IMR-90 (cell line): ENCODE measurements around the gene EEF1AKMT2. TPM values are rescaled to one million over a fixed set of nuclear protein-coding genes. Genes with fewer than 3 reads are reported as not detected.

Experiments
- ATAC-seq: fragments of 200-7000 bp; cut with Tn5 transposase; 2 replicates; pipeline ENCODE4 v1.9.1; 2020; ENCODE audit warnings: low read depth, mild to moderate bottlenecking, moderate library complexity
- BruUV-seq: library from RNA; stranded (reverse); fragments of 400-500 nt; replicated peaks from 2 replicates; lab custom pipeline; 2021; lab: Mats Ljungman, UMichigan
- CTCF ChIA-PET: fragments of 300-600 bp; formaldehyde crosslinking; extraction: SDS; loops from one replicate; lab custom pipeline; 2021; ENCODE audit warnings: antibody characterized with exemption; lab: Yijun Ruan, JAX
- POLR2A ChIA-PET: fragments of 300-600 bp; sonication (Branson Sonifier 250); formaldehyde crosslinking; loops from one replicate; lab custom pipeline; 2022; ENCODE audit warnings: antibody characterized with exemption; ENCODE audit not compliant: unreplicated experiment; lab: Charles Lee
- DNase-seq: peaks from one replicate; pipeline ENCODE4 v3.0.0; 2013
- H2AFZ ChIP-seq: replicated peaks from 2 replicates; pipeline ENCODE3; 2013; ENCODE audit warnings: low read length, mild to moderate bottlenecking; ENCODE audit not compliant: poor library complexity
- H2AK5ac ChIP-seq: 2 replicates; pipeline ENCODE4 v1.6.1; 2013; ENCODE audit warnings: low read depth, low read length, inconsistent platforms
- H2AK9ac ChIP-seq: replicated peaks from 2 replicates; pipeline ENCODE3; 2013; ENCODE audit warnings: mild to moderate bottlenecking, low read depth, low read length, moderate library complexity; ENCODE audit not compliant: poor library complexity
- H2BK120ac ChIP-seq: 2 replicates; pipeline ENCODE4 v1.6.1; 2013; ENCODE audit warnings: low read depth, low read length, inconsistent platforms
- H2BK15ac ChIP-seq: 3 replicates; pipeline ENCODE4 v1.6.1; 2013; ENCODE audit warnings: low read depth, low read length, inconsistent platforms
- H2BK20ac ChIP-seq: 2 replicates; pipeline ENCODE4 v1.6.1; 2013; ENCODE audit warnings: low read depth, mild to moderate bottlenecking, inconsistent platforms, low read length, moderate library complexity
- H2BK5ac ChIP-seq: 2 replicates; pipeline ENCODE4 v1.6.1; 2013; ENCODE audit warnings: mild to moderate bottlenecking, low read depth, low read length, inconsistent platforms; ENCODE audit not compliant: poor library complexity, severe bottlenecking
- H3K14ac ChIP-seq: replicated peaks from 2 replicates; pipeline ENCODE4 v1.6.1; 2013; ENCODE audit warnings: low read depth, low read length, inconsistent platforms
- H3K18ac ChIP-seq: 2 replicates; pipeline ENCODE4 v1.6.1; 2013; ENCODE audit warnings: low read depth, low read length, control low read depth
- H3K23ac ChIP-seq: 2 replicates; pipeline ENCODE4 v1.6.1; 2013; ENCODE audit warnings: low read depth, low read length, inconsistent platforms
- H3K27ac ChIP-seq: 2 replicates; pipeline ENCODE4 v1.5.1; 2013; ENCODE audit warnings: mild to moderate bottlenecking, control low read depth, low read length; ENCODE audit not compliant: insufficient read depth
- H3K27me3 ChIP-seq: 2 replicates; pipeline ENCODE4 v1.6.1; 2013; ENCODE audit warnings: low read length; ENCODE audit not compliant: control insufficient read depth, insufficient read depth
- H3K36me3 ChIP-seq: 2 replicates; pipeline ENCODE4 v1.6.1; 2013; ENCODE audit warnings: low read length, mixed read lengths; ENCODE audit not compliant: control insufficient read depth, insufficient read depth
- H3K4ac ChIP-seq: 2 replicates; pipeline ENCODE4 v1.6.1; 2013; ENCODE audit warnings: low read depth, low read length, inconsistent platforms
- H3K4me1 ChIP-seq: 2 replicates; pipeline ENCODE4 v1.6.1; 2013; ENCODE audit warnings: low read length, mixed read lengths; ENCODE audit not compliant: control insufficient read depth, insufficient read depth
- H3K4me2 ChIP-seq: 2 replicates; pipeline ENCODE4 v1.6.1; 2013; ENCODE audit warnings: low read depth, mild to moderate bottlenecking, control low read depth, low read length, moderate library complexity
- H3K4me3 ChIP-seq: 2 replicates; pipeline ENCODE4 v1.5.1; 2013; ENCODE audit warnings: low read depth, mild to moderate bottlenecking, control low read depth, low read length, moderate library complexity; ENCODE audit not compliant: insufficient read depth
- H3K56ac ChIP-seq: 2 replicates; pipeline ENCODE4 v1.6.1; 2013; ENCODE audit warnings: low read length, inconsistent platforms; ENCODE audit not compliant: insufficient read depth; ENCODE audit errors: extremely low read depth
- H3K79me1 ChIP-seq, 2 experiments: 2 replicates each; pipeline ENCODE4 v1.6.1; 2013; ENCODE audit warnings: low read length in 2 of 2, inconsistent platforms in 1 of 2, low read depth in 1 of 2
- H3K9ac ChIP-seq: 2 replicates; pipeline ENCODE4 v1.6.1; 2013; ENCODE audit warnings: low read depth, low read length, control low read depth
- H3K9me1 ChIP-seq: 2 replicates; pipeline ENCODE4 v1.6.1; 2013; ENCODE audit warnings: low read length, inconsistent platforms; ENCODE audit not compliant: insufficient read depth
- H3K9me3 ChIP-seq: 2 replicates; pipeline ENCODE4 v1.6.1; 2013; ENCODE audit warnings: low read length; ENCODE audit not compliant: control insufficient read depth, insufficient read depth
- H4K20me1 ChIP-seq: 2 replicates; pipeline ENCODE4 v1.6.1; 2013; ENCODE audit warnings: low read length, inconsistent platforms; ENCODE audit not compliant: insufficient read depth
- H4K5ac ChIP-seq: 2 replicates; pipeline ENCODE4 v1.6.1; 2013; ENCODE audit warnings: mild to moderate bottlenecking, low read depth, low read length, control low read depth
- H4K8ac ChIP-seq, 2 experiments: 2 replicates each; pipeline ENCODE4 v1.6.1; 2013; ENCODE audit warnings: low read depth in 2 of 2, low read length in 2 of 2, control low read depth in 1 of 2, inconsistent platforms in 1 of 2
- H4K91ac ChIP-seq: 2 replicates; pipeline ENCODE4 v1.6.1; 2013; ENCODE audit warnings: low read depth, low read length, inconsistent platforms; ENCODE audit not compliant: insufficient read depth
- MAFK ChIP-seq: IDR thresholded peaks from 2 replicates; pipeline ENCODE4 v1.6.1; 2012; ENCODE audit warnings: low read depth, low read length, improper control_type of control experiment
- MXI1 ChIP-seq: IDR thresholded peaks from 2 replicates; pipeline ENCODE4 v1.6.1; 2012; ENCODE audit warnings: low read depth, mild to moderate bottlenecking, low read length, moderate library complexity, borderline replicate concordance
- RAD21 ChIP-seq: IDR thresholded peaks from 2 replicates; pipeline ENCODE4 v1.6.1; 2012; ENCODE audit warnings: low read length, improper control_type of control experiment
- RFX5 ChIP-seq: IDR thresholded peaks from 2 replicates; pipeline ENCODE4 v1.8.0; 2012; ENCODE audit warnings: low read depth, mild to moderate bottlenecking, low read length, moderate library complexity
- WGBS, 2 experiments: methylation state at CpG; one replicate each; pipeline versions ENCODE4 v1.1.5 to v1.1.7; 2013; ENCODE audit warnings: missing lambda C conversion rate in 2 of 2; ENCODE audit not compliant: insufficient read length in 1 of 2; ENCODE audit errors: extremely low coverage in 2 of 2; 5-methylcytosine and 5-hydroxymethylcytosine counted together
- dilution Hi-C: fragments of 300-500 bp; cut with HindIII; formaldehyde crosslinking; loops from one replicate; pipeline ENCODE4 v1.14.3; 2018; ENCODE audit warnings: low sequenced_read_pairs; ENCODE audit not compliant: unreplicated experiment
- in situ Hi-C: fragments of 300-500 bp; cut with MboI; formaldehyde crosslinking; loops from 3 replicates; pipeline ENCODE4 v1.14.3; 2019; ENCODE audit warnings: low sequenced_read_pairs, inconsistent platforms, mixed read lengths
- intact Hi-C: fragments of 100-400 bp; cut with micrococcal nuclease; formaldehyde crosslinking; loops from 2 replicates; pipeline ENCODE4 v1.10.0; 2022
- polyA plus RNA-seq, 3 experiments: library from polyadenylated mRNA; depleted of rRNA; stranded (reverse); fragments of >200 nt; gene quantifications; 2 replicates each; pipeline ENCODE4 v1.2.3, GENCODE V29; 2012; ENCODE audit warnings: low replicate concordance in 1 of 3
- total RNA-seq: library from RNA; depleted of rRNA; stranded (reverse); fragments of >200 nt; gene quantifications from 2 replicates; pipeline ENCODE4 v1.2.3, GENCODE V29; 2012

EEF1AKMT2 gene
- total and polyA plus RNA-seq, 2 of the 4 experiments (the other 2 are of a cell fraction) = 9.7 to 12.7 TPM

- DNase-seq (no peak), ATAC-seq (no peak; the same call in none of the 2 replicates)
- Histone ChIP-seq H3K79me1 (peaks cover 10 to 20% of the 10 kb centered on the region in 2 experiments; a peak in 2 of 4 replicates), H3K23ac (no peak overlapping the region), H2BK120ac (no peak overlapping the region), H2BK5ac (no peak overlapping the region), H4K8ac (no peak overlapping the region), H3K4ac (no peak overlapping the region), H2BK20ac (no peak overlapping the region), H3K36me3 (no peaks in the 10 kb centered on the region), H4K5ac (no peak overlapping the region), H3K56ac (no peak overlapping the region), H4K20me1 (peaks cover 6% of the 10 kb centered on the region; the same call in 1 of the 2 replicates), H3K18ac (no peak overlapping the region), H2AFZ (no peak overlapping the region), H3K9me3 (no peaks in the 10 kb centered on the region), H2BK15ac (no peak overlapping the region), H3K27ac (no peak overlapping the region), H3K4me1 (peaks cover 5% of the 10 kb centered on the region; the same call in 1 of the 2 replicates), H3K9me1 (no peaks in the 10 kb centered on the region; the same call in 1 of the 2 replicates), H3K4me3 (no peak overlapping the region), H3K4me2 (no peak overlapping the region), H3K9ac (no peak overlapping the region), H4K91ac (no peak overlapping the region), H3K14ac (no peak overlapping the region), H2AK9ac (no peak overlapping the region), H3K27me3 (no peaks in the 10 kb centered on the region), H2AK5ac (no peak overlapping the region)
- WGBS, 2 experiments = 68% methylated on average over 3 of the region's 12 CpGs; no CpG with 5 or more reads in 1 of the 2 experiments
- POLR2A ChIA-PET = no interaction called here
- BruUV-seq = no TSS peak
- dilution Hi-C loops = no loop called here
- TF ChIP-seq RAD21 (no peak), RFX5 (no peak), MAFK (no peak), MXI1 (no peak)
- in situ Hi-C loops = no loop called here
- CTCF ChIA-PET = interaction anchor here (0.6 to 0.9 kb wide), 2 partner anchors 28 to 231 kb away, joined by 3 read pairs; no protein-coding TSS in a partner anchor
- intact Hi-C loops = no loop called here
Observed at GRCh38 chr10:124717911-124718741, 73.6 kb downstream of the EEF1AKMT2 start.
